Breast epithelium (tissue), 4 donors: ENCODE results near the gene RNF146. TPM values are rescaled to one million over a fixed set of nuclear protein-coding genes. Genes with fewer than 3 reads are reported as not detected.

Experiments used
- DNase-seq, 2 donors: peaks; one replicate each; pipeline ENCODE4 v3.0.0-alpha.2; 2019; ENCODE audit warnings: low spot score in 2 of 2
- H3K27ac ChIP-seq, 2 donors: fragments of 200-600 bp; sonication (generic) in 1 of 2; one replicate each; pipeline ENCODE4 v1.5.1; 2016 to 2019; ENCODE audit warnings: mild to moderate bottlenecking in 1 of 2
- H3K27me3 ChIP-seq, 2 donors: fragments of 200-600 bp; sonication (generic) in 1 of 2; one replicate each; pipeline versions ENCODE4 v1.5.1 to v1.6.0; 2017 to 2019; ENCODE audit warnings: control low read depth in 1 of 2, mild to moderate bottlenecking in 1 of 2
- H3K36me3 ChIP-seq: fragments of 200-600 bp; one replicate; pipeline ENCODE4 v1.5.1; 2019
- H3K4me1 ChIP-seq, 2 donors: fragments of 200-600 bp; sonication (generic); one replicate each; pipeline ENCODE4 v1.5.1; 2016 to 2019; ENCODE audit warnings: control low read depth in 1 of 2
- H3K4me3 ChIP-seq, 3 donors: fragments of 200-600 bp; sonication (generic); 1 replicate in 2 of 3; 2 replicates in 1 of 3; pipeline ENCODE4 v1.5.1; 2016 to 2019; ENCODE audit warnings: mild to moderate bottlenecking in 3 of 3, moderate library complexity in 2 of 3
- H3K9me3 ChIP-seq, 2 donors: fragments of 200-600 bp; sonication (generic) in 1 of 2; one replicate each; pipeline ENCODE4 v1.5.1; 2016 to 2019; ENCODE audit warnings: control low read depth in 1 of 2
- CTCF ChIP-seq, 3 donors: fragments of 450-650 bp; IDR thresholded peaks; one replicate each; pipeline ENCODE4 v1.5.1; 2016 to 2017; ENCODE audit warnings: antibody characterized with exemption in 3 of 3, mild to moderate bottlenecking in 3 of 3, moderate library complexity in 3 of 3
- POLR2A ChIP-seq: fragments of 450-650 bp; IDR thresholded peaks from one replicate; pipeline ENCODE4 v1.6.1; 2016; ENCODE audit warnings: antibody characterized with exemption, mild to moderate bottlenecking, moderate library complexity
- POLR2AphosphoS5 ChIP-seq, 3 donors: sonication (generic); formaldehyde crosslinking; IDR thresholded peaks; one replicate each; pipeline ENCODE4 v1.6.1; 2017; ENCODE audit warnings: antibody characterized with exemption in 3 of 3
- intact Hi-C: fragments of 100-400 bp; cut with DNase I; formaldehyde crosslinking; loops from one replicate; pipeline ENCODE4 v1.15.1; 2023; ENCODE audit warnings: low total_unique reads
- total RNA-seq, 3 donors: library from RNA; depleted of rRNA; stranded (reverse); fragments of >200 nt; gene quantifications; one replicate each; pipeline ENCODE4 v1.1.0, GENCODE V29; 2016

RNF146 gene
- total RNA-seq, 3 donors from 2014 or later, result 77.7 to 86.3 (median 77.9) TPM

GRCh38 chr6:127299522-127300240, 33.0 kb downstream of the RNF146 start:
- no peak overlapping the region for H3K27ac ChIP-seq
- intact Hi-C loops, result no loop called here
- no peak overlapping the region for H3K4me3 ChIP-seq
- H3K36me3 ChIP-seq, result no peaks in the 10 kb centered on the region
- no peak for TF ChIP-seq CTCF (IDR thresholded peaks at IDR 0.05)
- no peak for TF ChIP-seq POLR2AphosphoS5 (IDR thresholded peaks at IDR 0.05)
- TF ChIP-seq POLR2A, result no peak
- no peaks in the 10 kb centered on the region for H3K4me1 ChIP-seq
- no peak for DNase-seq
- H3K9me3 ChIP-seq, result no peaks in the 10 kb centered on the region
- H3K27me3 ChIP-seq, result no peaks in the 10 kb centered on the region

- Histone ChIP-seq H3K27ac (no peak overlapping the region), H3K27me3 (no peaks in the 10 kb centered on the region), H3K4me3 (no peak overlapping the region), H3K36me3 (no peaks in the 10 kb centered on the region), H3K4me1 (no peaks in the 10 kb centered on the region), H3K9me3 (no peaks in the 10 kb centered on the region)
- no peak for DNase-seq
- TF ChIP-seq POLR2AphosphoS5 (IDR thresholded peaks at IDR 0.05) (no peak), CTCF (IDR thresholded peaks at IDR 0.05) (no peak), POLR2A (no peak)
- intact Hi-C loops, result no loop called here
Measured at GRCh38 chr6:127300411-127300810, 33.7 kb downstream of the RNF146 start.

- no peak overlapping the region for H3K4me3 ChIP-seq
- TF ChIP-seq POLR2A, result no peak
- TF ChIP-seq CTCF (IDR thresholded peaks at IDR 0.05), result no peak
- TF ChIP-seq POLR2AphosphoS5 (IDR thresholded peaks at IDR 0.05), result no peak
- no peak overlapping the region for H3K27ac ChIP-seq
- H3K27me3 ChIP-seq, result no peaks in the 10 kb centered on the region
- no peak for DNase-seq
- no peaks in the 10 kb centered on the region for H3K4me1 ChIP-seq
- no peaks in the 10 kb centered on the region for H3K36me3 ChIP-seq
- intact Hi-C loops, result no loop called here
- no peaks in the 10 kb centered on the region for H3K9me3 ChIP-seq
Measured at GRCh38 chr6:127301199-127301700, 34.6 kb downstream of the RNF146 start.

GRCh38 chr6:127302728-127303660, 36.3 kb downstream of the RNF146 start:
- Histone ChIP-seq H3K27me3 (no peaks in the 10 kb centered on the region), H3K4me3 (no peak overlapping the region), H3K36me3 (no peaks in the 10 kb centered on the region), H3K4me1 (no peaks in the 10 kb centered on the region), H3K27ac (peak overlapping the region; percentile 1 to 59), H3K9me3 (no peaks in the 10 kb centered on the region)
- intact Hi-C loops, result no loop called here
- TF ChIP-seq POLR2AphosphoS5 (IDR thresholded peaks at IDR 0.05), result no peak
- peak; percentile 37 to 63 (median 55) for TF ChIP-seq CTCF (IDR thresholded peaks at IDR 0.05)
- TF ChIP-seq POLR2A, result no peak
- no peak for DNase-seq

- H3K27ac ChIP-seq, result peak overlapping the region; percentile 1 to 59
- no peak overlapping the region for H3K4me3 ChIP-seq
- intact Hi-C loops, result no loop called here
- H3K9me3 ChIP-seq, result no peaks in the 10 kb centered on the region
- TF ChIP-seq POLR2AphosphoS5 (IDR thresholded peaks at IDR 0.05), result no peak
- TF ChIP-seq POLR2A, result no peak
- no peak for TF ChIP-seq CTCF (IDR thresholded peaks at IDR 0.05)
- H3K4me1 ChIP-seq, result no peaks in the 10 kb centered on the region
- H3K27me3 ChIP-seq, result no peaks in the 10 kb centered on the region
- DNase-seq, result no peak
- H3K36me3 ChIP-seq, result no peaks in the 10 kb centered on the region
Measured at GRCh38 chr6:127303917-127304316, 37.3 kb downstream of the RNF146 start.
